ENCODE data around the gene TLE6. TPM values are rescaled to one million over a fixed set of nuclear protein-coding genes. Genes with fewer than 3 reads are reported as not detected.

The TLE6 gene
- total RNA-seq, 4 donors from 2014 or later = 0.62 to 1.2 TPM; not detected in 2

DNA sequence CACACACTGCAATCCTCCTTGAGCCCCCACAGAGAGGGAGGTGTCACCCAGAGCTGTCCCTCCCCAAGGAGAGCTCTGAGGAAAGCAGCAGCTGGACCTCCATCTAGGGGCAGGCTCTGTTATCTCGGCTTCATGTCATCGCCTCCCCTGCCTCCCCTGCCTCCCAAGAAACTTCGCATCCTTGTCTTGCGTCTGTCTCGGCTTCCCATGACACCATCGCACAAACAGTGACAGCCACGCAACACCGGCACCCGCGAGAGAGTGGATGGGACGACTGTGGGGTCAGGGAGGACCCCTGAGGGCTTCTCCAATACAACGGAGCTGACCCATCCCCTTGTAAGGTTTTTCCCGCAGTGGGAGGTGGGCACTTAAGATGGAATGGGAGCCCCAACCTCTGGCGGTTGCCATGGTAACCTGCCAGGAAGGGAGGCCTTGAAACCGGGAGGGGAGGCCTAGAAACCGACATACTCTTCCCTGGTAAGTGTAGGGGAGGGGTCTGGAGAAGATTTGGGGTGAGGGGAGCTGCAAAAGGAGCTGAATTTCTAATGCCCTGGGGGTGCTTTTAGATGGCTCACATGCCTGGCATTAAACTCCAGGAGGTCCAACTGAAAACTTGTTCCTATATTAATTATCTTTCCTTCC lies 35.4 kb downstream of the TLE6 start:
- no peak for DNase-seq
- no peak for ATAC-seq
- no peak overlapping the region for H3K27ac ChIP-seq
- H3K9me3 ChIP-seq = no peaks in the 10 kb centered on the region
- no peak for TF ChIP-seq POLR2A (IDR thresholded peaks at IDR 0.05)
- TF ChIP-seq, protein P1, sequence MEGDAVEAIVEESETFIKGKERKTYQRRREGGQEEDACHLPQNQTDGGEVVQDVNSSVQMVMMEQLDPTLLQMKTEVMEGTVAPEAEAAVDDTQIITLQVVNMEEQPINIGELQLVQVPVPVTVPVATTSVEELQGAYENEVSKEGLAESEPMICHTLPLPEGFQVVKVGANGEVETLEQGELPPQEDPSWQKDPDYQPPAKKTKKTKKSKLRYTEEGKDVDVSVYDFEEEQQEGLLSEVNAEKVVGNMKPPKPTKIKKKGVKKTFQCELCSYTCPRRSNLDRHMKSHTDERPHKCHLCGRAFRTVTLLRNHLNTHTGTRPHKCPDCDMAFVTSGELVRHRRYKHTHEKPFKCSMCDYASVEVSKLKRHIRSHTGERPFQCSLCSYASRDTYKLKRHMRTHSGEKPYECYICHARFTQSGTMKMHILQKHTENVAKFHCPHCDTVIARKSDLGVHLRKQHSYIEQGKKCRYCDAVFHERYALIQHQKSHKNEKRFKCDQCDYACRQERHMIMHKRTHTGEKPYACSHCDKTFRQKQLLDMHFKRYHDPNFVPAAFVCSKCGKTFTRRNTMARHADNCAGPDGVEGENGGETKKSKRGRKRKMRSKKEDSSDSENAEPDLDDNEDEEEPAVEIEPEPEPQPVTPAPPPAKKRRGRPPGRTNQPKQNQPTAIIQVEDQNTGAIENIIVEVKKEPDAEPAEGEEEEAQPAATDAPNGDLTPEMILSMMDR (IDR thresholded peaks at IDR 0.05 in 4 of 5, conservative IDR thresholded peaks at IDR 0.05 in 1 of 5) = no peak
- H3K27me3 ChIP-seq = no peaks in the 10 kb centered on the region
- H3K4me1 ChIP-seq = no peaks in the 10 kb centered on the region
- in situ Hi-C loops (cut with MboI; ENCODE audit: low sequenced_read_pairs in 4 of 4) = no loop called here
- peaks cover 0 to 23% of the 10 kb centered on the region in 2 donors for H3K36me3 ChIP-seq
- intact Hi-C loops (cut with DNase I; ENCODE audit: low total_unique reads) = no loop called here
- H3K4me3 ChIP-seq = no peak overlapping the region

DNA sequence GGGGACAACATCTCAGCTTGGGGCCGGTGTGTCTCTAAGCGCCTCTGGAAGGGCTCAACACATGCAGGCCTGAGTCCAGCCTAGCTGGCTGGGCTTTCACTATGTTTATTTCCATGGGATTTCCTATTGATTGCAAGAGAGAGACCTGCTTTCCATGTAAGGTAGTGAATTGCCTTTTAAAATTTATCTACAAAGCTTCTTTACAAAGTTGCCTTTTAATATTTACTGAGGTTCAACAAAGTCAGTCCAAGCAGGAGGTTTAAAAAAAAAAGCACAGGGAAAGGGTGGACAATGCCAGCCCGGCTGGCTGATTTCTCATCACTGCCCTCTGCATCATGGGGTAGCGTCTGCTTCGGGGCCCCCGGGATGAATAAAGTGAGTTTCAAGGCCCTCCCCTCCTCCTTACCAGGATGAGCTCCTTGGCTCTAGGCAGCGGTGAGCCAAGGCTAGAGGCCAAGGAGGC lies 35.9 kb downstream of the TLE6 start:
- H3K4me1 ChIP-seq = no peaks in the 10 kb centered on the region
- no peak overlapping the region for H3K4me3 ChIP-seq
- peaks cover 0 to 25% of the 10 kb centered on the region in 2 donors for H3K36me3 ChIP-seq
- DNase-seq (no peak), ATAC-seq (no peak)
- in situ Hi-C loops (cut with MboI; ENCODE audit: low sequenced_read_pairs in 4 of 4) = no loop called here
- H3K27ac ChIP-seq = no peak overlapping the region
- H3K9me3 ChIP-seq = no peaks in the 10 kb centered on the region
- intact Hi-C loops (cut with DNase I; ENCODE audit: low total_unique reads) = no loop called here
- TF ChIP-seq, protein P1 (IDR thresholded peaks at IDR 0.05 in 4 of 5, conservative IDR thresholded peaks at IDR 0.05 in 1 of 5) = no peak
- TF ChIP-seq POLR2A (IDR thresholded peaks at IDR 0.05) = no peak
- no peaks in the 10 kb centered on the region for H3K27me3 ChIP-seq

GRCh38 chr19:3014135-3014534 lies 36.8 kb downstream of the TLE6 start:
- TF ChIP-seq, protein P1 (IDR thresholded peaks at IDR 0.05 in 4 of 5, conservative IDR thresholded peaks at IDR 0.05 in 1 of 5) = no peak
- no peak for TF ChIP-seq POLR2A (IDR thresholded peaks at IDR 0.05)

DNA sequence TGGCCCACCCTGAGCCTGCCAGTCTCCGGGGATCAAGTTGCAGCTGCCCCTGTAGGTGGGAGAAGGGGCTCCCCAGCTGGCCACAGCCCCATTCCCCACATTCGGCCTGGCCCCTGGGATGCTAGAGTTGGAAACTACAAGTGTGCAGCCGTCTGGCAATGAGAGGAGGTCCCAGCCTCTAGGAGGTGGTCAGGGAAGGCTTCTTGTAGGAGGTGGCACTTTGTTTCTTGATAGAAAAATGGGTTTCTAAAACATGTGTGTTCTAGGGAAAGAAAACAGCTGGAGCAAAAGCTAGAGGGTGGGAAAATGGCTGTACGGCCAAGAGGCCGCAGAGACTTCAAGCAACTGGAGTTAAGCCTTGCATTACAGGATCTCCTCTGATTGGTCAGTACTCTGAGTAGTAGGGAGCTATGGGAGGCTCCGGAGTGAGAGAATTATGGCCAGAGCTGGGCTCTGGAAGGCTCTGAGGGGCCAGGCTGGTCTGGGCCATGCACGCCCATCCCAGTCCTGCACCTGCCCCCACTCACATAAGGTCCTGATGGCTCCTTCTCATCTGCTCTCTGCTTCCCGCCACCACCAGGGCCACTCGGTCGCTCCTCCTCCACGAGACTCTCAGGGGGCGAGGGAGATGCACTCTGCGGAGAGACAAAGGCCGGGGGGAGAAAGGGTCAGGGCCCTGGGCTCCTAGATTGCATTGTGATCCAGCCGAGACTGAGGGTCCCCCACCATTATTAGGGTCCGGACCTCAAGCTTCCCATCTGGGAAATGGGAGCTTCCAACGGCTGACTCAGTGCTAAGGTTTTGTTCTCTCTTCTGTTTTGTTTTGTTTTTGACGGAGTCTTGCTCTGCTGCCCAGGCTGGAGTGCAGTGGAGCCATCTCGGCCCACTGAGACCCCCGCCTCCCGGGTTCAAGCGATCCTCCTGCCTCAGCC lies 38.0 kb downstream of the TLE6 start:
- DNase-seq (no peak), ATAC-seq (no peak)
- Histone ChIP-seq H3K27me3 (no peaks in the 10 kb centered on the region), H3K9me3 (no peaks in the 10 kb centered on the region), H3K4me1 (no peaks in the 10 kb centered on the region), H3K4me3 (no peak overlapping the region), H3K36me3 (peaks cover 0 to 25% of the 10 kb centered on the region in 2 donors), H3K27ac (no peak overlapping the region)
- intact Hi-C loops (cut with DNase I; ENCODE audit: low total_unique reads) = no loop called here
- in situ Hi-C loops (cut with MboI; ENCODE audit: low sequenced_read_pairs in 4 of 4) = no loop called here
- no peak for TF ChIP-seq POLR2A (IDR thresholded peaks at IDR 0.05)
- TF ChIP-seq, protein P1 (IDR thresholded peaks at IDR 0.05 in 4 of 5, conservative IDR thresholded peaks at IDR 0.05 in 1 of 5) = no peak

More at GRCh38 chr19:3014135-3014534, 36.8 kb downstream of the TLE6 start:
- no peak overlapping the region for H3K27ac ChIP-seq
- no peaks in the 10 kb centered on the region for H3K4me1 ChIP-seq
- ATAC-seq (no peak), DNase-seq (no peak)
- in situ Hi-C loops (cut with MboI; ENCODE audit: low sequenced_read_pairs in 4 of 4) (no loop called here), intact Hi-C loops (cut with DNase I; ENCODE audit: low total_unique reads) (no loop called here)
- no peak overlapping the region for H3K4me3 ChIP-seq
- H3K27me3 ChIP-seq = no peaks in the 10 kb centered on the region
- H3K36me3 ChIP-seq = peaks cover 0 to 25% of the 10 kb centered on the region in 2 donors
- no peaks in the 10 kb centered on the region for H3K9me3 ChIP-seq
